ENCODE data around the gene PHLDB3.
A peak's percentile ranks its signal among the peaks of the same experiment; 100 is the strongest.

DNA sequence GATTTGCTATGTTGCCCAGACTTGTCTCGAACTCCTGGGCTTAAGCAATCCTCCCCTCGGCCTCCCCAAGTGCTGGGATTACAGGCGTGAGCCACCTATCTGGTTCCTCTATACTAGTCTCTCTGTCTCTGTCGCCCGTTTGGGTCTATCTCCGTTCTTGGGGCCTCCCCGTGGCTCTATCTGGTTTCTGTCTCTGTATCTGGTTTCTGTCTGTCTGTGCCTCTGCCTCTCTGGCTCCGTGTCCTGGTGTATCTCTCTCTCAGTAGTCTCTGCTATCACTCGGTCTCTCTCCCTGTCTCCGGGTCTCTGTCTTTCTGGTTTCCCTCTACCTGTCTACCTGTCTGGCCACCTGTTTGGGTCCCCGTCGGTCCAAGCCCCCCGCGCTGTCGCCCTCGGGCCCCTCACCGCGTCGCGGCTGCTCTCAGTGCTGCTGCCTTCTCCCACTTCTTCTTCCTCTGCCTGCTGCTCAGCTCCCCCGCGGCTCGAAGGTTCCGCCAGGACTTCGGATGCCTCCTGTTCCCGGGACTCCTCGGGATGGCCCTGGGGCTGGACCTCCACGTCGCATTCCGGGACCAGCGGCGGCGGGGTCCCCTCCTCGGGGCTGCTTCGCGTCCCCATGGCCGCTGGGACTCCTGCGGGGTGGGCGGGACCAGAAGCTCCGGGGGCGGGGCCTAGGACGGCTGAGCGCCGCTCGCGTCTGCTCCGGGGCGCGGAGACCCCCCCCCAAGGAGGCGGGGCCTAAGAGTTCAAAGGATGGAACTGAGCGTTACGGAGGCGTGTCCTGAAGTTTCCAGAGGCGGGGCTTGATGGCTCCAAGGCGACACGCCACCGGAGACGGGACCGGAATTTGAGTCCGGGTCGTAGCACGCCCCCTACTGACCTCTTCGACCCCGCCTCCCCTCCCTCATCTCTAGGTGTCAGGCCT is 783 bp downstream of the PHLDB3 start:
- TF ChIP-seq, protein P1, sequence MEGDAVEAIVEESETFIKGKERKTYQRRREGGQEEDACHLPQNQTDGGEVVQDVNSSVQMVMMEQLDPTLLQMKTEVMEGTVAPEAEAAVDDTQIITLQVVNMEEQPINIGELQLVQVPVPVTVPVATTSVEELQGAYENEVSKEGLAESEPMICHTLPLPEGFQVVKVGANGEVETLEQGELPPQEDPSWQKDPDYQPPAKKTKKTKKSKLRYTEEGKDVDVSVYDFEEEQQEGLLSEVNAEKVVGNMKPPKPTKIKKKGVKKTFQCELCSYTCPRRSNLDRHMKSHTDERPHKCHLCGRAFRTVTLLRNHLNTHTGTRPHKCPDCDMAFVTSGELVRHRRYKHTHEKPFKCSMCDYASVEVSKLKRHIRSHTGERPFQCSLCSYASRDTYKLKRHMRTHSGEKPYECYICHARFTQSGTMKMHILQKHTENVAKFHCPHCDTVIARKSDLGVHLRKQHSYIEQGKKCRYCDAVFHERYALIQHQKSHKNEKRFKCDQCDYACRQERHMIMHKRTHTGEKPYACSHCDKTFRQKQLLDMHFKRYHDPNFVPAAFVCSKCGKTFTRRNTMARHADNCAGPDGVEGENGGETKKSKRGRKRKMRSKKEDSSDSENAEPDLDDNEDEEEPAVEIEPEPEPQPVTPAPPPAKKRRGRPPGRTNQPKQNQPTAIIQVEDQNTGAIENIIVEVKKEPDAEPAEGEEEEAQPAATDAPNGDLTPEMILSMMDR (conservative IDR thresholded peaks at IDR 0.05; ENCODE audit: low read length): peak; percentile 72
- TF ChIP-seq EZH2phosphoT487 (IDR thresholded peaks at IDR 0.05; ENCODE audit: borderline replicate concordance, low read depth, low read length): no peak

All from OCI-LY7 (cell line).